WI38 (cell line): ENCODE measurements around the gene TMC4.
A peak's percentile ranks its signal among the peaks of the same experiment; 100 is the strongest.

Source experiments
- H3K4me3 ChIP-seq: 2 replicates; pipeline ENCODE4 v1.5.1; 2011; ENCODE audit warnings: low read depth, mild to moderate bottlenecking, control low read depth, low read length
- TF ChIP-seq, protein P1 (sequence below): IDR thresholded peaks from 2 replicates; pipeline ENCODE4 v1.5.1; 2012; ENCODE audit warnings: low read depth, mild to moderate bottlenecking, control low read depth, low read length

The TMC4 gene

DNA sequence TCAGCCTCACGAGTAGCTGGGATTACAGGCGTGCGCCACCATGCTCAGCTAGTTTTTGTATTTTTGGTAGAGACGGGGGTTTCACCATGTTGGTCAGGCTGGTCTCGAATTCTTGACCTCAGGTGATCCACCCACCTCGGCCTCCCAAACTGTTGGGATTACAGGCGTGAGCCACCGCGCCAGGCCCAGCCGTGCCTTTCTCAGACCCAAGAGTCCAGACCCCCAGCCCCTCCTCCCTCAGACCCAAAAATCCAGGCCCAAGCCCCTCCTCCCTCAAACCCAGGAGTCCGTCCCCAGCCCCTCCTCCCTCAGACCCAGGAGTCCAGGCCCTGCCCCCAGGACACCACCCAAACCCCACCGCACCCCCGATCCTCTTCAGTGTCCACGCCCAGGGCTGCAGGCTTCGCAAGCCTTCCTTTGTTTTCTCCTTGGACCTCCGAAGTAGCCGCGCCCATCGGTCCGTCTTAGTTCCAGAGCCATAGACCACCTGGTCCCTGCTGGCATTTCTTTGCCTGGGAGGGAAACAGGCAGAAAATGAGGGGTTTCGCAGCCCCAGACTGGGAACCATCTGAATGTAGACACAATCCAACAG is 3.7 kb downstream of the TMC4 start:
- no peak overlapping the region for H3K4me3 ChIP-seq
- TF ChIP-seq, protein P1, sequence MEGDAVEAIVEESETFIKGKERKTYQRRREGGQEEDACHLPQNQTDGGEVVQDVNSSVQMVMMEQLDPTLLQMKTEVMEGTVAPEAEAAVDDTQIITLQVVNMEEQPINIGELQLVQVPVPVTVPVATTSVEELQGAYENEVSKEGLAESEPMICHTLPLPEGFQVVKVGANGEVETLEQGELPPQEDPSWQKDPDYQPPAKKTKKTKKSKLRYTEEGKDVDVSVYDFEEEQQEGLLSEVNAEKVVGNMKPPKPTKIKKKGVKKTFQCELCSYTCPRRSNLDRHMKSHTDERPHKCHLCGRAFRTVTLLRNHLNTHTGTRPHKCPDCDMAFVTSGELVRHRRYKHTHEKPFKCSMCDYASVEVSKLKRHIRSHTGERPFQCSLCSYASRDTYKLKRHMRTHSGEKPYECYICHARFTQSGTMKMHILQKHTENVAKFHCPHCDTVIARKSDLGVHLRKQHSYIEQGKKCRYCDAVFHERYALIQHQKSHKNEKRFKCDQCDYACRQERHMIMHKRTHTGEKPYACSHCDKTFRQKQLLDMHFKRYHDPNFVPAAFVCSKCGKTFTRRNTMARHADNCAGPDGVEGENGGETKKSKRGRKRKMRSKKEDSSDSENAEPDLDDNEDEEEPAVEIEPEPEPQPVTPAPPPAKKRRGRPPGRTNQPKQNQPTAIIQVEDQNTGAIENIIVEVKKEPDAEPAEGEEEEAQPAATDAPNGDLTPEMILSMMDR = no peak

DNA sequence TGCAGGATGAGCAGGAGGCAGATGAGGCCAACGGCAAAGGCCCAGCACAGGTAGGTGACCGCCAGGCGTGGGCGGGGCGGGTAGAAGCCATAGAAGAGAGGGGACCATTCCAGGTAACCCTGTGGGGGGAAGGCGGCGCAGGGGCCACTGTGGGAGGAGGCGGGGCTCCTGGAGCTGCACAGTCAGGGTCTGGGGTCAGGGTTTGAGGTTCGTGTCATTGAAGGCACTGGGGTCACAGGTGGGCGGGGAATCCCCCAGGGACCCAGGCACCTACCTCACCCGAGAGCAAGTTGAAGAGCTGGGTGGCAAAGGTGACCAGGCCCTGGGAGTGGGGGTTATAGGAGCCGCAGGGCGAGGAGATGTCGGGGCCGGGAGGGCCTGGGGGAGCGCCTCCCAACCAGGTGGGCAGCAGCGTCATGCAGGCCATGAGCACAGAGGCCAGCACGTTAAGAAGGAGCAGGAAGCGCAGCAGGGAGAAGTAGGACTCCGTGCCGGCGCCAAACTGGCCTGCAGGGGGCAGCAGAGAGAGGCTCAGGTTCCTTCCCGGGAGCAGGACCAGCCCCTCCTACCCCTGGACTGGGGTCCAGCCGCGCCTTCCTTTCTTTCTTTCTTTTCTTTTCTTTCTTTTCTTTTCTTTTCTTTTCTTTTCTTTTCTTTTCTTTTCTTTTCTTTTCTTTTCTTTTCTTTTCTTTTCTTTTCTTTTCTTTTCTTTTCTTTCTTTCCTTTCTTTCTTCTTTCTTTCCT is 4.6 kb downstream of the TMC4 start:
- TF ChIP-seq, protein P1 = peak; percentile 79
- no peak overlapping the region for H3K4me3 ChIP-seq

DNA sequence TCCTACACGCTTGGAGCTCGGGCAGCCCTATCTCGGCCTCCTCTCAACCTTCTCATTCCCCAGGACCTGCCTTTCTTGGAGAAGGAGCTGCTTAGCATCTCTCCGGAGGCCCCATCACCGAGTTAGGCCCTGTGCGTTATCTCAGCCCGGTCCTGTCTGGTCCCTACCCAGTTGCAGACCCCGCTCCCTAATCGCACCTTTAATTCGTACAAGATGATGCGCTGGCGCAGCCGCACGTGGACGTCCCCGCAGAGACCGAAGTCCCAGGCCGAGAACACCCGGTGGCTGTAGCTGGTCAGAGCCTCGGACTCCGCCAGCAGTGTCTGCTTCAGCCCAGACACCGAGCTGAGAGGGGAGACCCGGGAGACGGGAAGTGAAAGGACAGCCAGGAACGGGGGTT is 7.7 kb downstream of the TMC4 start:
- TF ChIP-seq, protein P1 = no peak
- H3K4me3 ChIP-seq = no peak overlapping the region

DNA sequence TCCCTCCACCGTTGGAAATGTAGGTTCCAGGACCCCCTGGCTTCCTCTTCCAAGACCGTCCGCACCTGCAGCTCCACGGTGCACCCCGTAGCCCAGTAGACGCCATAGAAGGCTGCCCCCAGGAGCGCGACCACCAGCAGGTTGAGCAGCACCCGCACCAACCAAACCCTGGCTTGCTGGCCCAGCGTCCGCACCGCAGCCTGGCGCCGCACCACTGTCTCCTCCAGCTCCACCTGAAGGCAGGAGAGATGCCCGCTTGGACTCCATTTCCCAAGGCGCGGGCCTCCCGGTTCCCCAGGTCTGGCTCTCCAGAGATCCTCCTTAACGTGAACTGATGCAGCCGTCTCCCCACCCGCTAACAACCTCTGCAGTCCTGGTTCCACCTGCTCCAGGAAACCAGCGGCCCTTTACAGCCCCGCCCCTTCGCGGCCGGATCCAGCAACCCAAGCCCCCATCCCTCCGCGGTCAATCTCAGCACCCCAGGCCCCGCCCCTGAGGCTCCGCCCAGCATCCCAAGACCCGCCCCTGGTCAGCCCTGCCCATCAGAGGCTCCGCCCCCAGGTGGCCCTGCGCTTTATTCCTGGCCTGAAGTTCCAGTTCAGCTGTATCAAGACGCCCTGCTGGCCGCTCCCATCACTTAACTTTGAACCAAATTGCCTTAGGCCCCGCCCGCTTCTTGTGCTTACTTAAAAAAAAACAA is 8.4 kb downstream of the TMC4 start:
- TF ChIP-seq, protein P1 = no peak
- no peak overlapping the region for H3K4me3 ChIP-seq

DNA sequence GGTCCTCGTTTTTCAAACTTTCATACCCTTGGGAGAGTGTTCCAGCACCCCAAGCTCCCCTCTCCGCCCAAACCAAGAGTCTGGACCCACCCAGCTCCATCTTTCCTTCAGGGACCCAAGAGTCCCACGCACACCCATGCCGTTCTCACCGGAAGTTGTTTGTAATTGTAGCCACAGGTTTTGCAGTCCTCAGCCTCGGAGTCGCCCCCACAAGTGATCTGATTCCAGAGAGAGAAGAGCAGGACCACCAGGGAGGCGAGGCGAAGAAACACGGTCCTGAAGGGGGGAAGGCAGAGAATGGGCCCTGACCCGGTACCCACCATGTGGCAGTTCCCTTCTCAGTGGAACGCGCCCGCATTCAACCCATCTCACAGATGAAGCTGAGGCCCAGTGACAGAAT is 10.1 kb downstream of the TMC4 start:
- TF ChIP-seq, protein P1 = no peak
- H3K4me3 ChIP-seq = no peak overlapping the region

DNA sequence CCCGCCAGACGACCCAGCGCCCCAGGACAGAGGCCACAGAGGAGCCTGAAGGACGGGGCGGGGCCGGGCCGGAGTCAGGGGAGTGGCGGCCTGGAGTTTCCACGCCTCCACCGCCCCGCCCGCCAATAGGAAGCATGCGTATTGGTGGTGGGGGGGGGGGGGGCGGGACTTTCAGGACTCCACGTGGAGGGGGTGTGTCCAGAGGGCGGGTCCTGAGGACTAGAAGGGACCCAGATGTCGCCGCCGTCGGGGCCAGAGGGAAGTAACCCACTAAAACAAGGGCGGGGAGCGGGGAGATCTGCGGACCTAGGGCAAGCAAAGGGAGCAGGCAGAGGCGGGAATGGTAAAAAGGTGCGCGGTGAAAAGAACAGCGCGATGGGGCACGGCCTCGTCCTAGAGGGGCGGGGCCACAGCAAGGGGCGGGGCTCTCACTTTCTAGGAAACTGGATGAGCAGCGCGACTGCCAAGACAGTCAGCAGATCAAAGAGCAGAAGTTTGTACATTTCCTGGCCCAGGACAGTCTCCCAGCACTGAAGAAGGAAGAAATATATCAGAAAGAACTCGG is 10.6 kb downstream of the TMC4 start:
- TF ChIP-seq, protein P1 = no peak
- H3K4me3 ChIP-seq = peak overlapping the region; percentile 46

DNA sequence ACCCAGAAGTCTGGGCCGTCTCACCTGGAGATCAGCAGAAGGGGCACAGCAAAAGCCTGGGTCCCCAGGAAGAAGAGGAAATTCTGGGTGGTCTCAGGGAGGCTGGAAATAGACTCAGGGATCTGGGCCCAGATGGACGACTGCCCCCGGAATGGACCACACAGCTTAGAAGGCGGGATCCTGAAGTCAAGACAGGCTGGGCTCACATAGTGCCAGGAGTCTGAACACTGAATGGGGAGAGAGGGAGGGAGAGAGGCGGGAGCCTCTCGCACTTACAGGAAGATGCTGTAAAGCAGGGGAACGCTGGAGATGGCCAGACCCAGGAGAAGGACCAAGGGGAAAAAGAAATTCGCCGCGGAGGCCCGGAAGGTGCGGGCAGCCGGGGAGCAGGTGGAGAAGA is 12.1 kb downstream of the TMC4 start:
- H3K4me3 ChIP-seq = peak overlapping the region; percentile 73
- TF ChIP-seq, protein P1 = no peak
